Testis (tissue), 2 donors: ENCODE measurements around the gene DNAI4.

Experiments used
- CTCF ChIP-seq, 3 experiments: fragments of 450-650 bp in 2 of 3; fragments of 200-600 bp in 1 of 3; sonication (generic) in 1 of 3; IDR thresholded peaks; one replicate each; pipeline ENCODE4 v1.5.1; 2016 to 2019; ENCODE audit warnings: antibody characterized with exemption in 3 of 3, mild to moderate bottlenecking in 2 of 3, moderate library complexity in 1 of 3
- POLR2A ChIP-seq: fragments of 450-650 bp; IDR thresholded peaks from one replicate; pipeline ENCODE4 v1.6.1; 2017; ENCODE audit warnings: antibody characterized with exemption, mild to moderate bottlenecking, moderate library complexity

DNA sequence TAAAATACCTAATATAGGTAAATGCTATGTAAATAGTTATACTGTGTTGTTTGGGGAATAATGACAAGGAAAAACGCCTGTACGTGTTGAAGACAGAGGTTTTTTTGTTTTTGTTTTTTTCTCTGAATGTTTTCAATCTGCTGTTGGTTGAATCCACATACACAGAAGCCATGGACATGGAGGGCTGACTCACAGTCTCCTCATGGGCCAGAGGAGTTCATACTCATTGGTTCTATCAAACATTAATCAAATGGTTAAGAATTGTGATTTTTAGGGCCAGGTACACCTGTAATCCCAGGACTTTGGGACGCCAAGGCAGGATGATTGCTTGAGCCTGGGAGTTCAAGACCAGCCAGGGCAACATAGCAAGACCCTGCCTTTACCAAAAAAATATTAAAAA, 20.7 kb upstream of the DNAI4 start:
- no peak for TF ChIP-seq POLR2A
- no peak for TF ChIP-seq CTCF (IDR thresholded peaks at IDR 0.05)
